ENCODE data around the gene PDE4D. TPM values are rescaled to one million over a fixed set of nuclear protein-coding genes. Genes with fewer than 3 reads are reported as not detected.

PDE4D gene
- total RNA-seq, 4 donors from 2014 or later: 6.7 to 21.0 (median 15.0) TPM

- DNase-seq (ENCODE audit: low spot score in 2 of 2): no peak
- WGBS, 2 donors: 90 to 96% methylated on average over 4 of the region's 4 CpGs
- no peak for TF ChIP-seq CTCF (IDR thresholded peaks at IDR 0.05)
- no peak for TF ChIP-seq POLR2A (IDR thresholded peaks at IDR 0.05)
- intact Hi-C loops (cut with DNase I; ENCODE audit: low total_unique reads): no loop called here
- no peak overlapping the region for H3K4me3 ChIP-seq (ENCODE audit: low read depth, poor library complexity, severe bottlenecking)
Measured at GRCh38 chr5:59216841-59217240, 676.7 kb downstream of the PDE4D start.

GRCh38 chr5:59212596-59212995 lies 680.9 kb downstream of the PDE4D start:
- intact Hi-C loops (cut with DNase I; ENCODE audit: low total_unique reads): no loop called here

GRCh38 chr5:59209758-59210359 lies 683.7 kb downstream of the PDE4D start:
- WGBS, 2 donors: 28 to 39% methylated on average over 3 of the region's 3 CpGs
- intact Hi-C loops (cut with DNase I; ENCODE audit: low total_unique reads): no loop called here
- TF ChIP-seq CTCF (IDR thresholded peaks at IDR 0.05) (no peak), POLR2A (IDR thresholded peaks at IDR 0.05) (no peak)
- no peak overlapping the region for H3K4me3 ChIP-seq (ENCODE audit: low read depth, poor library complexity, severe bottlenecking)
- no peak for DNase-seq (ENCODE audit: low spot score in 2 of 2)

More at GRCh38 chr5:59212596-59212995, 680.9 kb downstream of the PDE4D start:
- no peak overlapping the region for H3K4me3 ChIP-seq (ENCODE audit: low read depth, poor library complexity, severe bottlenecking)
- no peak for DNase-seq (ENCODE audit: low spot score in 2 of 2)
- whole genome bisulfite sequencing, 2 donors: 94% methylated on average over 1 of the region's 1 CpG
- no peak for TF ChIP-seq CTCF (IDR thresholded peaks at IDR 0.05)
- TF ChIP-seq POLR2A (IDR thresholded peaks at IDR 0.05): no peak

GRCh38 chr5:59208474-59208873 lies 685.1 kb downstream of the PDE4D start:
- intact Hi-C loops (cut with DNase I; ENCODE audit: low total_unique reads): no loop called here
- TF ChIP-seq POLR2A (IDR thresholded peaks at IDR 0.05): no peak
- TF ChIP-seq CTCF (IDR thresholded peaks at IDR 0.05): no peak
- no peak for DNase-seq (ENCODE audit: low spot score in 2 of 2)
- no peak overlapping the region for H3K4me3 ChIP-seq (ENCODE audit: low read depth, poor library complexity, severe bottlenecking)

GRCh38 chr5:59207401-59207800 lies 686.1 kb downstream of the PDE4D start:
- no peak for TF ChIP-seq CTCF (IDR thresholded peaks at IDR 0.05)
- TF ChIP-seq POLR2A (IDR thresholded peaks at IDR 0.05): no peak

GRCh38 chr5:59206132-59206581 lies 687.4 kb downstream of the PDE4D start:
- no peak overlapping the region for H3K4me3 ChIP-seq (ENCODE audit: low read depth, poor library complexity, severe bottlenecking)
- 79 to 83% methylated on average over 1 of the region's 1 CpG for WGBS, 2 donors
- TF ChIP-seq CTCF (IDR thresholded peaks at IDR 0.05): no peak
- no peak for TF ChIP-seq POLR2A (IDR thresholded peaks at IDR 0.05)
- DNase-seq (ENCODE audit: low spot score in 2 of 2): no peak
- intact Hi-C loops (cut with DNase I; ENCODE audit: low total_unique reads): no loop called here

More at GRCh38 chr5:59207401-59207800, 686.1 kb downstream of the PDE4D start:
- WGBS, 2 donors: 81 to 94% methylated on average over 1 of the region's 1 CpG
- no peak for DNase-seq (ENCODE audit: low spot score in 2 of 2)
- H3K4me3 ChIP-seq (ENCODE audit: low read depth, poor library complexity, severe bottlenecking): no peak overlapping the region
- intact Hi-C loops (cut with DNase I; ENCODE audit: low total_unique reads): no loop called here
